GM21528 (cell line): ENCODE measurements around the gene IL1RAP.
"Not testable (repeated sequence)": the region's sequence is repeated elsewhere in the genome, so short reads cannot be mapped to it uniquely, and the experiment has no call there.

Source experiments
- ATAC-seq: cut with Tn5 transposase; IDR thresholded peaks from one replicate; pipeline ENCODE4 v1.9.1; 2021; ENCODE audit warnings: mild to moderate bottlenecking, moderate library complexity; ENCODE audit not compliant: unreplicated experiment, low FRiP score

The IL1RAP gene

DNA sequence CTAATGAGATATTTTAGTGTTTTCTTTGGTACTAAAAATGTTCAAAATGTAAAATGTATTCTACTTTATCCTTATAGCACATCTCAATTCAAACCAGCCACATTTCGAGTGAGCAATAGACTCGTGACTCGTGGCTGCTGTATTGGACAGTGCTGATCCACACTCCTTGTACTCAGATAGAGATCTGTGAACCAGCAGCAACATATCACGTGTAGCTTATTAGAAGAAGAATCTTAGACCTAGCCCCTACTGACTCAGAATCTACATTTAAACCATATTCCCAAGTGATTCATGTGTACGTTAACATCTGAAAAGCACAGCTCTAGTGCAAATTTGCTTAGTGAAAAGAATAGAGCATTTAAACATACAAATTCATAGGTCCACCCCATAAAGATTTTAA is 130.9 kb downstream of the IL1RAP start:
- ATAC-seq: no peak

DNA sequence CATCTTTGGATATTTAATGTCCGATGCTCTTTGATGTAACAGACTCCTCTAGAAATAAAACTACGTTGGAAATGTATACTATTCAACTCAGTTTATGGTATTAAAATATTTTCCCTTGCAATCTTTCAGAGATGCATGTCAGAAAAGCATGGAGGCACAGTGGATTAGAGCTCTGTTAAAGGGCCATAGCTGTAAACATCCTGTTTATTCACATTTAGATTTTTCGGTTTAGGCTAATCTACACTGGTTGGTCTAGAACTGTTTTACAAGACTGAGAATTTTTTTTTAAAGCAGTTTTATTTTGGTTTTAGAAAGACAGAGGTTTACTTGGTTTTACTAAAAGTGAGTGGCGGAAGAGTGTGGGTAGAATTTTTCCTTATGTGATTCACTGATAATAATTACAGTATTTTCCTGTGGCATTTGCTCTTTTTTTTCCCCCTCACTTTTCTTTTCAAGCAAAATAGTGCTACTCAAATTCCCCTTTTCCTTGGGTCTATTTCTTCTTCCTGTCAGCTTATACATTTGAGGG is 132.1 kb downstream of the IL1RAP start:
- ATAC-seq: no peak

DNA sequence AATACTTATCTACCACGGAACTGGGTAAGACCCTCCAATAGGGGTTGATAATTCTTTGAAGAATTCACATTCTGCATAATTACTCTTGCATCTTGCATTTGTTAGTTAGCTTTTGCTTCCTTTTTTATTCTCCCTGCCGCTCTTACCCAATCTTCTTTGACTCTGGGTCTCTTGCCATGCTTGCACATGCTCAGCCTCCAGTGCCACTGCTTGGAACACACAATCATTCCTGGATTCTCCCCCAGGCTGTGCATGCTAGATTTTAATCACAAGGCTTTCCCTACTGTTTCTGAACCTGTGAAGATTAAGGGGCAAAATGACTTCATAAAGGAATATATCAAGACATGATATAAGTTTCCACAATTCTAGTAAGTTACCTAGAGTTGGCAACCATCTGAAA is 133.1 kb downstream of the IL1RAP start:
- no peak for ATAC-seq

DNA sequence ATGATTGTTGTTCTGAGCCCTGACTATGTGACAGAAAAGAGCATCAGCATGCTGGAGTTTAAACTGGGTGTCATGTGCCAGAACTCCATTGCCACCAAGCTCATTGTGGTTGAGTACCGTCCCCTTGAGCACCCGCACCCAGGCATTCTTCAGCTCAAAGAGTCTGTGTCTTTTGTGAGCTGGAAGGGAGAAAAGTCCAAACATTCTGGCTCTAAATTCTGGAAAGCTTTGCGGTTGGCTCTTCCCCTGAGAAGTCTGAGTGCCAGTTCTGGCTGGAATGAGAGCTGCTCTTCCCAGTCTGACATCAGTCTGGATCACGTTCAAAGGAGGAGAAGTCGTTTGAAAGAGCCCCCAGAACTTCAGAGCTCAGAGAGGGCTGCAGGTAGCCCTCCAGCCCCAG is 142.0 kb downstream of the IL1RAP start:
- ATAC-seq: no peak

DNA sequence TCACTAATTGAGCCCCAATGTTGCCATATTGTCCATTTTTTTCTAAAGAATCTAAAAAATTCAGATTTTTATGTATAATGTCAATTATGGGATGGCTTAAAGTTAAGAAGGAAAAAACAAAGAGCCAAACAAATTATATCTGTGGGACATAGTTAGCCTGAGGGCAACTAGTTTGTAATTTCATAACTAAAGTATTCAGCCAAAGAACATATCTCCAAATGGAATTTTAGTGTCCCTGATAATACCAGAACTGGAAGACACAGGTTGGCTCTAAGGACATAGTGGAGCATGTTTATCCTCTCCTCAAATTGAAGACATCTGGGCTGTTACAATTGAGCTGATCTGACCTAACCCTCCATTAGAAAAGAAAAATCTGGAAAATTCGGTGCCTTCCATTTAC is 144.2 kb downstream of the IL1RAP start:
- ATAC-seq: no peak

DNA sequence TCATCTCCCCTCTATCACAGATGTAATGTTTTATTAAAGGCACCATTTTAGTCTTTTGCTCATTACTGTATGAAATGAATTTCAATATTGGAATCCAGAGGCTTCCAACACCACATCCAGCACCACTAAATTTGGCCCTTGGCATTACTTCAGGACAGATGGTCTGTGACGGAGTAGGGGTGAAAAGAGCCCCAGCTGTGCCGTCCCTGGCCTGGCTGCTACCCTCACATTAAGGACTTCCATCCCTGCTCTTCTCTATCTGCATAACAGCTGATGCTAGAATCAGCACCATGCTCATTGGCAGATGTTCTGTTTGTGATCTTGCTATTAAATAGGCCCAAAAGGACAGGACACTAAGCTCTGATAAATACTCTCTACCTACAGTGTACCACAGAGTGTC is 152.9 kb downstream of the IL1RAP start:
- ATAC-seq: no peak

DNA sequence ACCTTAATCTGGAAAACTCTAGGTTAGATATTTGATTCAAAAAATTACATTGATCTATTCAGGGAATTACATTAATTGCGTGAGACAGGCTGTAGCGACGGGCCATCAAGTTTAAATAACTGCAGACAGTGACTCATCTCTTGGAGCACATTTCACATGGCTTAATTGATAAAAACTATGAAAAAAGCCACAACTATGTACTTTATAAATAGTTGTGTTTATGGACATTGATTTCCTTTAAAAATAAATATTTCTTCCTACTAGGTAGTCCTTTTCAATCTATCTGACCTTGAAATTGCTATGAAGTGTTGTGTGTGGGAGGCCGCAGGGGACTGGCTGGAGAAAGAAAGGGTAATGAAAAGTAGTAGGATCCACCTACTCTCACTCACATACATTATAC is 157.8 kb downstream of the IL1RAP start:
- no peak for ATAC-seq

DNA sequence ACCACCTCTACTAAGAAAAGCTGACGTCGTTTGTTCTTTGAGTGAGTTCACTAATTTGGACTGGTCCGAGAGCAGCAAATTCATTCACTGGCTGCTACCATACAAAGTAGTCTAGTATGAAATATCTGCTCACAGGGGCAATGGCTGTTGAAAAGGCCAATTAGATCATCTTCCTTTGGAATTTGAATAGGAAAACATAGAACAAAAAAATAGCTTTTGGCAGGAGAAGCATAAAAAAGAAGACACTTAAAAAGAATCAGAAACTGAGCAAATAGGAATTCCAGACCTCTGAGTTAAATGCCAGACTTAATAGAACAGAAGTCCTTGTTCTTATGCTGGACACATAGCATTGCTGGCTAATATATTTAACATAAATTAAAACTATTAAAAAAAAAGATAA is 159.3 kb downstream of the IL1RAP start:
- ATAC-seq: no peak

DNA sequence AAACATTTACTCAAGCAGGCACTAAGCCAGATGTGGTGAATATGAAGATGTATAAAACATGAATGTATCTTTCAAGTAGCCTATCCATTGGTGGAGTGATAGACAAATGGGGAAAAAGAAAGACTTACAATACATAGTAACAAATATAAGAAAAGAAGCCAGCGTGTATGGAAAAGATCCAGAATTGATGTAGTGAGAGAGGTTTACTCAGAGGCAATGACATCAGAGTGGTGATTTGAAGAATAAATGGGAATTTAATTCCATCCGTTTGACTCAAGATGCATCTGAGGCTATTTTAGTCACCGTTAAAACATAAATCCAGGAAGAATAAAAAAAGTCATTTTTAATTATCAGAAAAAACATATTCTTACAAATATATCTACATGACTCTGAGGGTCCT is 162.6 kb downstream of the IL1RAP start:
- ATAC-seq: no peak

DNA sequence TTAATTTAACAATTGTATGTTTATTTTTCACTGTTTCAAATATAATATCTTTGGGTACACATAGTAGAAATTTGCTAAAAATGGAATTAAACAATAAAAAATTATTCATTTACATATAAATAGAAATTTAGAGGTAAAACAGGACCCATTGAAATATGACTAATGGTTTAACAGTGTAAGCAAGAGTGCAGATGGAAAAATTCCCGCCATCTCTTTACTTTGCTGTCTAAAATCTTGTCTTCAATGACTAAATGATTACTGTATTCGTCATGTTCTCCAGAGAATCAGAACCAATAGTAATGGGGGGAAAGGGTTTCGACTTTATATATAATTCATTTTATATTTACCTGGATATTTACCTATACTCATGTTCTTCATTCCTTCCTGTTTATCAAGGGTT is 163.1 kb downstream of the IL1RAP start:
- no peak for ATAC-seq

DNA sequence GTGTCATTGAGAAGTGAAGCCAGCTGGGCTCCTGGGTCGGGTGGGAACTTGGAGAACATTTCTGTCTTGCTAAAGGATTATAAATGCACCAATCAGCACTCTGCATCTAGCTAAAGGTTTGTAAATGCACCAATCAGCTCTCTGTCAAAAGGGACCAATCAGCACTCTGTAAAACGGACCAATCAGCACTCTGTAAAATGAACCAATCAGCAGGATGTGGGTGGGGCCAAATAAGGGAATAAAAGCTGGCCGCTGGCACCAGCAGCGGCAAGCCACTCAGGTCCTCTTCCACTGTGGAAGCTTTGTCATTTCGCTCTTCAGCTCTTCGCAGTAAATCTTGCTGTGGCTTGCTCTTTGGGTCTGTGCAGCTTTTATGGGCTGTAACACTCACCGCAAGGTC is 164.0 kb downstream of the IL1RAP start:
- ATAC-seq: not testable (repeated sequence)

DNA sequence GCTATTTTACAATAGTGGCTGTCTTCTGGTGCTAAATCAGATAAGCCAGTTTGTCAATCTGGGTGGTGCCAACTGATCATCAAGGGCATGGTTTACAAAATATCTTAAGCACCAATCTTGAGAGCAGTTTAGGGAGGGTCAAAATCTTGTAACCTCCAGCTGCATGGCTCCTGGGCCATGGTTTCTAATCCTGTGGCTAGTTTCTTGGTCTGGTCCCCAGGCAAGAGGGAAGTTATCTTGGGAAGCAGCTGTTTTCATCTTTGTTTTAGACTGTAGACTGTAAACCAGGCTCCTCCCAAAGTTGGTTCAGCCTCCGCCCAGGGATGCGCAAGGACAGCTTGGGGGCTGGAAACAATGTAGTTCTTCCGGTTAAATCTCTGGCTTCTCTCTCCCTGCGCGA is 166.8 kb downstream of the IL1RAP start:
- no peak for ATAC-seq

DNA sequence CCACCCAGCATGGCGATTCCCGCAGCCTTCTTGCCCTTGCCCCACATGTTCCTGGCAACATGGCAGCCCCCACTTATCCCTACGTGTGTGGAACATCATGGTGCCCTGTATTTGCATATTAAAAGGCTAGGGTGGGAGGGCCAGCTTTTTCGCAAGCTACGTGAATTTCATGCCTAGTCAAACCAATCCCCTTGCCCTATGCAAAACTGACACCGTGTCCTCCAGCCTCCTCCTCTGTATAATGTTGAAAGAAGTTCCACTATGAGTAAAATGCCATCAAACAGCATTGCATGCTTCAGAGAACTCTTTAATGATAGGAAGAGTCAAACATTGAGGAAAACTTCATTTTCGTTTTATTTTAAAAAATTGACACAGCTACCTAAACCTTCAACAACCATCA is 170.9 kb downstream of the IL1RAP start:
- ATAC-seq: no peak

DNA sequence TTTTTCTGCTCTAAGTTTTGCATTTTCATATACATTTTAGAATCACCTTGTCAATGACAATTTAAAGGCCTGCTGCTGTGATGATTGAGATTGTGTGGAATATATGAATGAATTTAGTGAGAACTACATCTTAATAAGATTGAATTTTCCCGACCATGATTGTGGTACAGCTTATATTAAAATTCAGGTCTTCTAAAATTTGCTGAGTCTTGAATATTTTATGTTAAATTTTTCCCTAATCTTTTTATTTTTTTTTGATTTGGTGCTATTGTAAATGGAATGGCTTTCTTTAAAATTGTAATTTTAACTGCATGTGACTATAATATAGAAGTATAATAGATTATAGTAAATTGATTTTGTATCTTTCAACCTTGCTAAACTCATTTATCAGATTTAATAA is 172.1 kb downstream of the IL1RAP start:
- no peak for ATAC-seq

DNA sequence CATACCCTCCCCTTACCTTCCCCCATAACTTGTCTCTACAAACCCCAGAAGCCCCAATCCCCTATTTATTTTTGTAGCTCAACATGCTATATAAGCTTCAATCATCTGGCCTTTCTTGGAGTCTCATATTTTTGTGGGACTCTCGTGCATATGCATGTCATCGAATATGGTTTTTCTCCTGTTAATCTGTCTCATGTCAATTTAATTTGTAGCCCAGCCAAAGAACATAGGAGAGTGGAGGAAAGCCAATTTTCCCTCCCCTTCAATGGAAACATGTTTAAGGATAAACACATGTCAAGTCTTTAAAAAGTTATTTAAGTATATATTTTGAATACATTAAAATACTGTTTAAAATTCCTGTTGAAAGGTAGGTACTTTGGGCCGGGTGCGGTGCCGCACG is 176.4 kb downstream of the IL1RAP start:
- no peak for ATAC-seq

DNA sequence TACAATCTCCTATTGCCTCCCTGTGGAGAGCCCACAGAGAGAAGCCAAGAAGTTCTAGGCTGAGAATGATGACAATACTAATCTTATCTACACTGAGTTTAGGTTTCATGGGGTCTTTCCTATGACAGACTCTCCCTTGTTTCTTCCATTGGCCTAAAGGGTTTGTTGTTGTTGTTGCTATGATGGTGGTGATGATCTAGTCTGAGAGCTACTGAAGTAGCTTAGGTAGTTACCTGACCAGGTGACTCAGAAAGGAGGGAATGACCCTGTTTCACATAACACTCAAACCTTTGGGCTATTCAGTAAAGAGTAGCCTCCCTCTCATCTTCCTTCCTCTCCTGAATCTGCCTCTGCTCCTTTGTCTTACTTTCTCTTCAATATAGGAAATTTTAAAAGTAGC is 178.4 kb downstream of the IL1RAP start:
- no peak for ATAC-seq

DNA sequence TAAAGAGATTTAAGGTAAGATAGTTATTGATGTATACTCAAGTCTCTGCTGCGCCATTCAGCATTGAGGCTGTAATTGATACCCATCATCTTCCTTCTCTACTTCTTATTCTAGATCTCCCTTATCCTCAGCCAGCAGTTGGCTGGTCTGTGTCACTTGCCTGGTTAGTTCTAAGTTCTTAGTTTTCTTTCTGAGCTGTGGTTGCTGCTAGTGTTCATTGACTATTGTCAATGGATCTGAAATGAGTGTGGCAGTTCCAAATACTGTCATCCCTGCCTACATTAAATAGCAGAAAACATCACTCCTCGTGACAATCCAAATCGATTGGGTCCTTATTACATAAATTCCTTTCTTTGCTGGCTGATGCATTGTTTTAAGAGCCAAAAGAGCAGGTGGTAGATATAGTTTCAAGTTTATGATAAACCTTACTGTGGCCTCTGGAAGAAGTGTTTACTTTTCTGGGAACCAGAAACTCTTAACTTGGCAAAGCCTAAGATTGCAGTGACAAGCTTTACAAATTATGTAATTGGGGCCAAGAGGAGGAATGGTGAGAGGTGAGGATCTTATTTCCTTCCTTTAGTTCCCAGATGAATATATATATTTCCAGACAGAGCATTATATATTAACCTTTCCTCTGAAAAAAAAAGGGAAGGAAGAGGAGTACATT is 180.6 kb downstream of the IL1RAP start:
- no peak for ATAC-seq

DNA sequence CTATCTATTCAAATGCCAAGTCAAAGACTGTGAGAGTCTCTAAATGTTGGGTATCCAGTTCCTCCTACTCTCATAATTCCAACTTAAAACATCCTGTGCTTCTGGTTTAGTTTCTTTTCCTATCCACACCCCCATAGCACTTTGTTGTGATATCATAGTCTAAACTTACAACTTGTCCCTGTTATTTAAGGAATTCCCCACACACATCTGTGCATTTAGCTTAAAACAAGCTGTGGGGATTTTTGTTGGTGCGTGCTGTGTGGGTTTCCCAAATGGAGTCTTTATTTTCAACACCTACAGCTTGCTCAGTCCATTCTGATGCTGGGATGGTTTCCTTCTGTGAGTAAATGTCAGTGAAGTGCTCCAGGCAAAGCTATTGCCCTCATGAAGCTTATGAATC is 181.3 kb downstream of the IL1RAP start:
- ATAC-seq: no peak

DNA sequence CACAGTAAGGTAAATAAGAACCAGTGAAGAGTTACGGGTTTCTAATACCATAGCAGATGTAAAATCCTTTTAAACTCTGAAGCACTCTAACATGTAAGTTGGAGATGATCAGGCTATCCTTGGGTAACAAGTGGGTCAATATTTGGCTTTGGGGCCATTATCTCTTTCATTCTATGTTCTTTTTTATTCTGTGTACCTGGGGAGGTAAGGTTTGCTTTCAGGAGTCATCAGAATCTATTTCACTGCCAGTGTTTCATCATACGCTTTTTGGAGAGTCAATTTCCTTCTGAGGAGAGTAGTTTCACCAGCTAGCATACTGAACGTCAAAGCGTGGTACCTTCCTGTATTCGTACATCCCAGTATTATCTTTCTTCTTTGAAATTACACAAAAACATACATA is 182.1 kb downstream of the IL1RAP start:
- no peak for ATAC-seq

DNA sequence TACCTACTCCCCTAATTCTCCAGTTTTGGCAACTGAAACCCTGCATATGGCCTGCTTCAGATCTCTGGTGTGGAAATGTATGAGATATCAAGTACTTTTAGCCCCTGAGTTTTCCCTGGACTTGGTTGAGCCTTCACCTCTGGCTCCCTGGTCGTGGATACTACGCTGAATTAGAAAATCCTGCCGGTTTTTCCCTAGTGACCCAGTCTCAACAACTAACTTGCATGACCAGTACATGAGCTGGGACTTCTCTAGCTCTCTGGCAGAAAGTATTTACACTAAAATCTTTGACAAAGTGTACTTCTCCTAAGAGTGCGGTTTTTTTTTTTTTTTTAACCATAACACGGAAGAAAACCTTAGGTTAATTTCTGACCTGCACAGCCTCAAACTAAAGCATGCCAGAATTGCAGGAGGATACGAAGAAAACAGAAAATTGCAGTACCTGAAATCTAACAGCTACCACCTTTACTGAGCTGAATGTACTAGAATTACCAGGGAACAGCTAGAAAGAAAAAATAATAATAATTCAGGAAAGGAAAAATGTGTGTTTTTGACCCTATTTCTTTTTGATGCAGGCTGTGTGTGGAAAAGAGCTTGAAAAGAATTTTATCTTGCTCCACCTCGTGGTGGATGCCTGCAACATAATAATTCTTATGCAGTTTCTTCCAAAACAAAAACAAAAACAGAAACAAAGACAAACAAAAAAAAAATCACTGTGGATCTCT is 183.1 kb downstream of the IL1RAP start:
- no peak for ATAC-seq

DNA sequence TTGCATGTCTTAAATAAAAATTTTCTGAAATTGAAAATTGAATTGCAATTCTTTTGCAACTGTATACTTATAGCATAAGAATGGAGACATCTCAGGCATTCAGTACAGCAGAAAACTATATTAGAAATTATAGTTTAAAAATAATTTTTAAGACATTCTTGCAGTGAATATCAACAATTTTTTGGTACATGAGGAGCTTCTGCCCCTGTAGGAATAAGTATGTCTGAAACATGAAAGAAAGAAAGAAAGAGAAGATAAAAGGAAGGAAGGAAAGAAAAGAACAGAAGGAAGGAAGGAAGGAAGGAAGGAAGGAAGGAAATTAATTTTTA is 183.6 kb downstream of the IL1RAP start:
- ATAC-seq: no peak

DNA sequence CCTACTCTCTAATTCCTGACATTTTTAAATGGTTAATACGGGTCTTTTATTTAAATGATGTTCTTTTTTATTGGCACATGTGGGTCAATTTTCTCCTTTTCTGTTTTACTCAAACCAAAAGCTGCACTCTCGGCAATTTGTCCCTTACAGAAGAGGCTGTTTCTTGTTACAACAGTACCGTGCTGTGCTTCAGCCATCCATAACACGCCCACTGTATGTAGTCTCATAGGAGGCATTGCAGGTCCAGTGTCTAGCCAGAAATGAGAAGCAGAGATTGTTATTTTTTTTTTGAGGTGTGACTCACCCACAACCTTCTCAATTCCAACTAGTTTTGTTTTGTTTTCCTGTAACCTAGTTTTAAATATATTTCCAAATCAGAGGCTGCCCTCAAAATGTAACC is 184.0 kb downstream of the IL1RAP start:
- no peak for ATAC-seq
